ENCODE data around the gene TRPC4. TPM values are rescaled to one million over a fixed set of nuclear protein-coding genes. Genes with fewer than 3 reads are reported as not detected.

The TRPC4 gene
- polyA plus RNA-seq, 3 donors, result not detected

GRCh38 chr13:37685206-37685605 is 184.4 kb downstream of the TRPC4 start:
- DNase-seq, result no peak
- 60% methylated on average over 1 of the region's 5 CpGs for WGBS (ENCODE audit: insufficient coverage)
- TF ChIP-seq CTCF (IDR thresholded peaks at IDR 0.05), result no peak
- no peaks in the 10 kb centered on the region for H3K27me3 Mint-ChIP-seq (ENCODE audit: low read depth in 3 of 3)
- Histone ChIP-seq H3K4me3 (replicated peaks in 1 of 3; ENCODE audit: low read depth in 2 of 3, low read length in 3 of 3) (no peak overlapping the region), H3K9me3 (replicated peaks in 1 of 2; ENCODE audit: control insufficient read depth in 1 of 2, insufficient read depth in 1 of 2, low read length in 2 of 2) (no peaks in the 10 kb centered on the region), H3K79me2 (ENCODE audit: insufficient read depth, low read length) (no peaks in the 10 kb centered on the region), H3K27ac (ENCODE audit: low read depth in 1 of 2, low read length in 2 of 2) (no peak overlapping the region), H3K9ac (ENCODE audit: insufficient read depth, low read length, poor library complexity, severe bottlenecking) (no peak overlapping the region), H2AFZ (ENCODE audit: insufficient read depth, low read depth, low read length, poor library complexity, severe bottlenecking) (no peak overlapping the region), H3K4me2 (replicated peaks; ENCODE audit: extremely low read depth, low read length, poor library complexity, severe bottlenecking) (no peak overlapping the region), H3K4me1 (ENCODE audit: control insufficient read depth in 1 of 2, insufficient read depth in 2 of 2, low read length in 2 of 2) (no peaks in the 10 kb centered on the region), H3K27me3 (ENCODE audit: control insufficient read depth in 2 of 2, insufficient read depth in 2 of 2, low read length in 2 of 2) (no peaks in the 10 kb centered on the region), H4K20me1 (ENCODE audit: insufficient read depth, low read length) (no peaks in the 10 kb centered on the region), H3K36me3 (replicated peaks in 1 of 2; ENCODE audit: control insufficient read depth in 1 of 2, insufficient read depth in 2 of 2, low read length in 2 of 2) (no peaks in the 10 kb centered on the region)
- intact Hi-C loops (cut with micrococcal nuclease), result no loop called here
- peaks cover 0 to 2% (median 0%) of the 10 kb centered on the region in 7 donors for H3K9me3 Mint-ChIP-seq
- no peak overlapping the region for H3K4me3 Mint-ChIP-seq
- no peaks in the 10 kb centered on the region for H3K36me3 Mint-ChIP-seq
- no peak overlapping the region for H3K27ac Mint-ChIP-seq
- H3K4me1 Mint-ChIP-seq, result no peaks in the 10 kb centered on the region

GRCh38 chr13:37682496-37682895 is 187.1 kb downstream of the TRPC4 start:
- H3K36me3 Mint-ChIP-seq, result no peaks in the 10 kb centered on the region
- Histone ChIP-seq H3K4me1 (ENCODE audit: control insufficient read depth in 1 of 2, insufficient read depth in 2 of 2, low read length in 2 of 2) (no peaks in the 10 kb centered on the region), H3K4me3 (replicated peaks in 1 of 3; ENCODE audit: low read depth in 2 of 3, low read length in 3 of 3) (no peak overlapping the region), H2AFZ (ENCODE audit: insufficient read depth, low read depth, low read length, poor library complexity, severe bottlenecking) (no peak overlapping the region), H4K20me1 (ENCODE audit: insufficient read depth, low read length) (no peaks in the 10 kb centered on the region), H3K9me3 (replicated peaks in 1 of 2; ENCODE audit: control insufficient read depth in 1 of 2, insufficient read depth in 1 of 2, low read length in 2 of 2) (no peaks in the 10 kb centered on the region), H3K27ac (ENCODE audit: low read depth in 1 of 2, low read length in 2 of 2) (no peak overlapping the region), H3K4me2 (replicated peaks; ENCODE audit: extremely low read depth, low read length, poor library complexity, severe bottlenecking) (no peak overlapping the region), H3K79me2 (ENCODE audit: insufficient read depth, low read length) (no peaks in the 10 kb centered on the region), H3K27me3 (ENCODE audit: control insufficient read depth in 2 of 2, insufficient read depth in 2 of 2, low read length in 2 of 2) (no peaks in the 10 kb centered on the region), H3K36me3 (replicated peaks in 1 of 2; ENCODE audit: control insufficient read depth in 1 of 2, insufficient read depth in 2 of 2, low read length in 2 of 2) (no peaks in the 10 kb centered on the region), H3K9ac (ENCODE audit: insufficient read depth, low read length, poor library complexity, severe bottlenecking) (no peak overlapping the region)
- H3K4me3 Mint-ChIP-seq, result no peak overlapping the region
- no peak for DNase-seq
- no peaks in the 10 kb centered on the region for H3K4me1 Mint-ChIP-seq
- no peak for TF ChIP-seq CTCF (IDR thresholded peaks at IDR 0.05)
- intact Hi-C loops (cut with micrococcal nuclease), result no loop called here
- H3K27ac Mint-ChIP-seq, result no peak overlapping the region
- WGBS (ENCODE audit: insufficient coverage), result no CpG with 5 or more reads among the region's 3 CpGs
- H3K27me3 Mint-ChIP-seq (ENCODE audit: low read depth in 3 of 3), result no peaks in the 10 kb centered on the region
- peaks cover 0 to 2% (median 0%) of the 10 kb centered on the region in 7 donors for H3K9me3 Mint-ChIP-seq

Data from CD14-positive monocyte (primary cell).